Liver (tissue), 9 donors: ENCODE measurements around the gene RING1. TPM values are rescaled to one million over a fixed set of nuclear protein-coding genes. Genes with fewer than 3 reads are reported as not detected.
A peak's percentile ranks its signal among the peaks of the same experiment; 100 is the strongest.

ENCODE experiments used
- DNase-seq: peaks from one replicate; pipeline ENCODE4 v3.0.0-alpha.2; 2017; ENCODE audit warnings: low spot score
- H3K27ac ChIP-seq, 2 donors: one replicate each; pipeline ENCODE4 v1.7.0; 2013; ENCODE audit warnings: inconsistent platforms in 2 of 2, low read length in 2 of 2, control low read depth in 1 of 2, low read depth in 1 of 2, mild to moderate bottlenecking in 1 of 2
- H3K27me3 ChIP-seq, 4 donors: one replicate each; pipeline versions ENCODE4 v1.6.1 to v1.7.0; 2013; ENCODE audit warnings: low read length in 3 of 4, inconsistent platforms in 1 of 4, mild to moderate bottlenecking in 1 of 4, moderate library complexity in 1 of 4; ENCODE audit not compliant: control insufficient read depth in 4 of 4, insufficient read depth in 4 of 4
- H3K36me3 ChIP-seq, 4 donors: one replicate each; pipeline versions ENCODE4 v1.6.1 to v1.7.0; 2013; ENCODE audit warnings: low read length in 3 of 4, mild to moderate bottlenecking in 3 of 4, low read depth in 1 of 4, moderate library complexity in 1 of 4; ENCODE audit not compliant: control insufficient read depth in 4 of 4, insufficient read depth in 3 of 4
- H3K4me1 ChIP-seq, 4 donors: one replicate each; pipeline versions ENCODE4 v1.6.1 to v1.7.0; 2013; ENCODE audit warnings: low read length in 3 of 4, mild to moderate bottlenecking in 3 of 4, moderate library complexity in 1 of 4; ENCODE audit not compliant: control insufficient read depth in 4 of 4, insufficient read depth in 4 of 4
- H3K4me3 ChIP-seq, 3 donors: one replicate each; pipeline versions ENCODE4 v1.6.1 to v1.7.0; 2013; ENCODE audit warnings: low read length in 3 of 3, control low read depth in 1 of 3, low read depth in 1 of 3, mild to moderate bottlenecking in 1 of 3
- H3K9ac ChIP-seq, 2 donors: one replicate each; pipeline ENCODE4 v1.7.0; 2013; ENCODE audit warnings: low read length in 2 of 2, mild to moderate bottlenecking in 2 of 2, moderate library complexity in 2 of 2, control low read depth in 1 of 2, low read depth in 1 of 2
- H3K9me3 ChIP-seq, 4 donors: one replicate each; pipeline versions ENCODE4 v1.6.1 to v1.7.0; 2013; ENCODE audit warnings: low read length in 3 of 4; ENCODE audit not compliant: control insufficient read depth in 4 of 4
- CTCF ChIP-seq: fragments of 150-350 bp; IDR thresholded peaks from 2 replicates; pipeline ENCODE4 v1.5.1; 2017; ENCODE audit warnings: improper control_type of control experiment, low read depth, low read length; ENCODE audit not compliant: missing input control
- EGR1 ChIP-seq, 2 donors: IDR thresholded peaks; 2 replicates each; pipeline ENCODE4 v1.6.1; 2016 to 2018; ENCODE audit warnings: antibody characterized with exemption in 2 of 2, low read depth in 2 of 2
- FOXA1 ChIP-seq: IDR thresholded peaks from 2 replicates; pipeline ENCODE4 v1.6.1; 2016; ENCODE audit warnings: antibody characterized with exemption
- FOXA2 ChIP-seq: IDR thresholded peaks from 2 replicates; pipeline ENCODE4 v1.6.1; 2016; ENCODE audit warnings: antibody characterized with exemption
- GABPA ChIP-seq, 2 donors: IDR thresholded peaks in 1 of 2; conservative IDR thresholded peaks in 1 of 2; 2 replicates each; pipeline ENCODE4 v1.6.1; 2016; ENCODE audit warnings: antibody characterized with exemption in 2 of 2, mild to moderate bottlenecking in 1 of 2, moderate library complexity in 1 of 2
- HNF4G ChIP-seq: IDR thresholded peaks from 2 replicates; pipeline ENCODE4 v1.6.1; 2016; ENCODE audit warnings: antibody characterized with exemption
- JUND ChIP-seq, 2 donors: IDR thresholded peaks; 2 replicates each; pipeline ENCODE4 v1.6.1; 2016; ENCODE audit warnings: antibody characterized with exemption in 2 of 2
- MAX ChIP-seq: IDR thresholded peaks from 2 replicates; pipeline ENCODE4 v1.6.1; 2016; ENCODE audit warnings: antibody characterized with exemption
- NR2F2 ChIP-seq: IDR thresholded peaks from 2 replicates; pipeline ENCODE4 v1.6.1; 2016; ENCODE audit warnings: antibody characterized with exemption
- RAD21 ChIP-seq, 2 donors: IDR thresholded peaks; 2 replicates each; pipeline ENCODE4 v1.6.1; 2016; ENCODE audit warnings: antibody characterized with exemption in 2 of 2, mild to moderate bottlenecking in 2 of 2
- REST ChIP-seq: IDR thresholded peaks from 2 replicates; pipeline ENCODE4 v1.6.1; 2016; ENCODE audit warnings: antibody characterized with exemption, mild to moderate bottlenecking
- RXRA ChIP-seq, 2 donors: IDR thresholded peaks; 2 replicates each; pipeline ENCODE4 v1.6.1; 2017 to 2018; ENCODE audit warnings: antibody characterized with exemption in 2 of 2, mild to moderate bottlenecking in 1 of 2
- TAF1 ChIP-seq: conservative IDR thresholded peaks from 2 replicates; pipeline ENCODE4 v1.6.1; 2016; ENCODE audit warnings: antibody characterized with exemption, mild to moderate bottlenecking
- YY1 ChIP-seq: IDR thresholded peaks from 2 replicates; pipeline ENCODE4 v1.6.1; 2016; ENCODE audit warnings: antibody characterized with exemption, mild to moderate bottlenecking
- WGBS: extraction: QIAGEN DNeasy Blood & Tissue Kit; methylation state at CpG from one replicate; pipeline ENCODE4 v1.1.7; 2013; 5-methylcytosine and 5-hydroxymethylcytosine counted together
- polyA plus RNA-seq, 2 donors: library from polyadenylated mRNA; stranded (reverse) in 1 of 2; unstranded in 1 of 2; fragments of 200-250 nt in 1 of 2; fragments of >200 nt in 1 of 2; fragmentation: Nextera tagmentation in 1 of 2; extraction: Ambion mirVana in 1 of 2; gene quantifications; one replicate each; pipeline versions ENCODE4 v1.2.1 to v1.2.3, GENCODE V29; 2013 to 2015
- total RNA-seq, 2 donors: library from RNA; depleted of rRNA; stranded (reverse); fragments of >200 nt; gene quantifications; one replicate each; pipeline ENCODE4 v1.2.3, GENCODE V29; 2014
- donor health status: healthy.
- donor health status: healthy.
- donor health status: healthy.
- donor health status: healthy.
- donor health status: healthy.

Gene RING1
- total and polyA plus RNA-seq, 4 donors: 4.4 to 19.7 (median 14.9) TPM

DNA sequence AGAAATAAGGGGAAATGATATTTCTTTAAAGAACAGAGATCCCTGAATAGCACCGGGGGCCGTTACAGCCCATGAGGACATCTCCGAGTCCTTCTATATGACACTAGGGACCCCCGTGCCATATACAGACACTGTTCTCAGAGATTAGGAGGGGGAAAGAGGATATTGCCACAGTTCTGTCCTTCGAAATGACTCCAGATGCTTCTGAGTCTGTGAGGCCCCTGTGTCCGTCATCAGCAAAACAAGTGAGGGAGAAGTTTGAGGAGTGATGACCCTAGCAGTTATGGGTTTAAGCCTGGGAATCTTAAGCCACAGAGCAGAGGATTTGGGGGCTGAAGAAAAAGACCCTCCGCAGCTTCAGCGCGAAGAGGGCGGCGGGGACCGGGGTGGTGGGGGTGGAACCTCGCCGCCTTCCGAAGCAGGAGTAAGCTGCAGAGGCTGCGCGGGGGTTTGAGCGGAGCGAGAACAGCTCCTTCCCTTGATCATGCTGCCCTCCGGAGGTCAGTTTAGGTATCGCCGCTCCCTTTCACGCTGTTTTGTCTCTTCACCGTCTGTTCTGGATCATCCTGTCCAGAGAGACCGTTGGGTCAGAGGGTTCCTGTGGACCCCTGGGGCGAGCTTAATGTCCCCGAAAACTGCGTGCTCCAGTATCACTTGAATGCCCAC is 39.8 kb downstream of the RING1 start:
- H3K4me3 ChIP-seq: peak overlapping the region; percentile 3 to 46 (median 42)
- no peaks in the 10 kb centered on the region for H3K27me3 ChIP-seq
- peak; percentile 93 for DNase-seq
- no peaks in the 10 kb centered on the region for H3K9me3 ChIP-seq
- H3K27ac ChIP-seq: peak overlapping the region; percentile 92 to 97
- WGBS: 7% methylated on average over 28 of the region's 28 CpGs
- peak; percentile 97 for TF ChIP-seq CTCF
- no peak for TF ChIP-seq MAX
- peak; percentile 92 to 93 for TF ChIP-seq RAD21 (IDR thresholded peaks at IDR 0.05)
- no peak for TF ChIP-seq REST
- peaks cover 2 to 29% (median 23%) of the 10 kb centered on the region in 4 donors for H3K4me1 ChIP-seq
- peak overlapping the region; percentile 70 to 86 for H3K9ac ChIP-seq
- peaks cover 0 to 6% (median 1%) of the 10 kb centered on the region in 4 donors for H3K36me3 ChIP-seq

GRCh38 chr6:33248643-33248931 is 40.3 kb downstream of the RING1 start:
- Histone ChIP-seq H3K36me3 (peaks cover 0 to 6% (median 1%) of the 10 kb centered on the region in 4 donors), H3K9ac (peak overlapping the region; percentile 70 to 86), H3K4me3 (peak overlapping the region; percentile 3 to 46 (median 42)), H3K27ac (peak overlapping the region; percentile 92 to 97), H3K4me1 (peaks cover 2 to 29% (median 23%) of the 10 kb centered on the region in 4 donors), H3K9me3 (no peaks in the 10 kb centered on the region), H3K27me3 (no peaks in the 10 kb centered on the region)
- WGBS: under 1% methylated on average over 18 of the region's 18 CpGs
- TF ChIP-seq YY1: no peak
- DNase-seq: no peak

GRCh38 chr6:33248932-33249731 is 40.8 kb downstream of the RING1 start:
- Histone ChIP-seq H3K27ac (peak overlapping the region; percentile 92 to 97), H3K36me3 (peaks cover 0 to 6% (median 1%) of the 10 kb centered on the region in 4 donors), H3K4me1 (peaks cover 2 to 29% (median 23%) of the 10 kb centered on the region in 4 donors), H3K9ac (peak overlapping the region; percentile 79 to 86), H3K27me3 (no peaks in the 10 kb centered on the region), H3K4me3 (peak overlapping the region; percentile 55 to 76 (median 67)), H3K9me3 (no peaks in the 10 kb centered on the region)
- peak; percentile 97 for DNase-seq
- WGBS: under 1% methylated on average over 58 of the region's 58 CpGs
- TF ChIP-seq FOXA2 (no peak), TAF1 (peak; percentile 79), HNF4G (peak; percentile 57), JUND (IDR thresholded peaks at IDR 0.05) (peak; percentile 64 to 68), RXRA (IDR thresholded peaks at IDR 0.05) (peak; percentile 98 to 99), GABPA (IDR thresholded peaks at IDR 0.05 in 1 of 2, conservative IDR thresholded peaks at IDR 0.05 in 1 of 2) (peak; percentile 23 to 86), EGR1 (IDR thresholded peaks at IDR 0.05; ENCODE audit: low read depth in 2 of 2) (peak; percentile 78 to 93), NR2F2 (peak; percentile 50), RAD21 (IDR thresholded peaks at IDR 0.05) (peak; percentile 32 to 39), FOXA1 (peak; percentile 30), MAX (peak; percentile 84), CTCF (peak; percentile 13), YY1 (peak; percentile 89)
